K562 (cell line): ENCODE data around the gene UBA1. TPM values are rescaled to one million over a fixed set of nuclear protein-coding genes. Genes with fewer than 3 reads are reported as not detected.

Source experiments
- ATAC-seq: fragments of 200-7000 bp; cut with Tn5 transposase; 3 replicates; pipeline ENCODE4 v1.9.1; 2020; ENCODE audit warnings: moderate library complexity
- BruUV-seq: library from RNA; stranded (reverse); fragments of 400-500 nt; replicated peaks from 2 replicates; lab custom pipeline; 2021; lab: Mats Ljungman, UMichigan
- CTCF ChIA-PET: fragments of 300-600 bp; formaldehyde crosslinking; extraction: SDS; loops from one replicate; lab custom pipeline; 2021; ENCODE audit warnings: low intra/inter-chr PET ratio; lab: Yijun Ruan, JAX
- POLR2A ChIA-PET: fragments of 300-600, 350-650 bp; sonication (Branson Sonifier 250); formaldehyde crosslinking; extraction: SDS; loops from one replicate; lab custom pipeline; 2021; ENCODE audit warnings: antibody characterized with exemption, inconsistent platforms; lab: Yijun Ruan, JAX
- DNase-seq, 4 experiments: peaks; one replicate each; pipeline versions ENCODE4 v3.0.0 to v3.0.0-alpha.2; 2011 to 2018; ENCODE audit warnings: low spot score in 3 of 4, mixed read lengths in 3 of 4; ENCODE audit errors: extremely low read depth in 1 of 4
- FAIRE-seq: peaks from 2 replicates; lab custom pipeline; 2011; peaks lifted over from hg19 to GRCh38; lab: Jason Lieb, UNC
- H2AFZ ChIP-seq: 2 replicates; pipeline ENCODE4 v1.6.0; 2011; ENCODE audit warnings: low read depth, low read length, control low read depth, inconsistent platforms
- H3K27ac ChIP-seq: fragments of 200-600 bp; 3 replicates; pipeline ENCODE4 v1.8.0; 2011; ENCODE audit warnings: low read depth, mild to moderate bottlenecking, control low read depth, inconsistent platforms, low read length, moderate library complexity, mixed read lengths; ENCODE audit errors: extremely low read depth
- H3K27me3 ChIP-seq, 2 experiments: fragments of 300-600 bp in 1 of 2; 2 replicates in 1 of 2; 3 replicates in 1 of 2; pipeline versions ENCODE4 v1.6.0 to v1.8.0; 2011; ENCODE audit warnings: inconsistent platforms in 2 of 2, low read length in 2 of 2, mild to moderate bottlenecking in 1 of 2, mixed read lengths in 1 of 2, moderate library complexity in 1 of 2; ENCODE audit not compliant: control insufficient read depth in 2 of 2, insufficient read depth in 2 of 2
- H3K36me3 ChIP-seq: fragments of 300-600 bp; 3 replicates; pipeline ENCODE4 v1.8.0; 2011; ENCODE audit warnings: mild to moderate bottlenecking, low read length, inconsistent platforms; ENCODE audit not compliant: control insufficient read depth, insufficient read depth
- H3K4me1 ChIP-seq, 2 experiments: fragments of 200-600 bp in 1 of 2; replicated peaks in 1 of 2; 2 replicates in 1 of 2; 3 replicates in 1 of 2; pipeline versions ENCODE4 v1.5.1 to v1.8.0; 2011; ENCODE audit warnings: inconsistent platforms in 2 of 2, low read length in 2 of 2, mild to moderate bottlenecking in 1 of 2, mixed read lengths in 1 of 2, moderate library complexity in 1 of 2; ENCODE audit not compliant: control insufficient read depth in 2 of 2, insufficient read depth in 2 of 2
- H3K4me2 ChIP-seq: 2 replicates; pipeline ENCODE4 v1.6.1; 2011; ENCODE audit warnings: low read length, control low read depth, inconsistent platforms, mixed read lengths; ENCODE audit not compliant: insufficient read depth
- H3K4me3 ChIP-seq: fragments of 200-600 bp; sonication (generic), shearing (Covaris generic); 2 replicates; pipeline ENCODE4 v1.5.1; 2016; ENCODE audit warnings: control low read depth, inconsistent platforms
- H3K79me2 ChIP-seq: fragments of 200-600 bp; 3 replicates; pipeline ENCODE4 v1.8.0; 2011; ENCODE audit warnings: low read length, inconsistent platforms; ENCODE audit not compliant: control insufficient read depth, insufficient read depth
- H3K9ac ChIP-seq, 2 experiments: 2 replicates each; pipeline versions ENCODE4 v1.6.0 to v1.6.1; 2011; ENCODE audit warnings: low read depth in 2 of 2, low read length in 2 of 2, control low read depth in 1 of 2, inconsistent platforms in 1 of 2, mild to moderate bottlenecking in 1 of 2, mixed read lengths in 1 of 2; ENCODE audit not compliant: insufficient read depth in 1 of 2
- H3K9me1 ChIP-seq: one replicate; pipeline ENCODE4 v1.6.0; 2011; ENCODE audit warnings: inconsistent platforms, mild to moderate bottlenecking, low read length, moderate library complexity; ENCODE audit not compliant: control insufficient read depth, insufficient read depth
- H3K9me3 ChIP-seq: replicated peaks from 2 replicates; pipeline ENCODE4 v1.5.1; 2011; ENCODE audit warnings: low read depth, low read length, inconsistent platforms; ENCODE audit not compliant: control insufficient read depth, insufficient read depth
- H4K20me1 ChIP-seq: replicated peaks from 2 replicates; pipeline ENCODE4 v1.6.1; 2011; ENCODE audit warnings: low read length, inconsistent platforms, mixed read lengths; ENCODE audit not compliant: control insufficient read depth, insufficient read depth
- EHMT2 ChIP-seq: fragments of 450-650 bp; IDR thresholded peaks from 2 replicates; pipeline ENCODE4 v1.6.1; 2018; ENCODE audit warnings: antibody characterized with exemption
- ELF4 ChIP-seq: fragments of 450-650 bp; formaldehyde crosslinking; IDR thresholded peaks from 2 replicates; pipeline ENCODE4 v1.4.0; 2022; ENCODE audit warnings: missing genetic modification characterization
- ETV1 ChIP-seq: fragments of 450-650 bp; conservative IDR thresholded peaks from 2 replicates; pipeline ENCODE4 v1.6.1; 2016; ENCODE audit warnings: missing genetic modification characterization, control low read depth, low read depth, missing compliant biosample characterization
- FOXK2 ChIP-seq, 2 experiments: fragments of 450-650 bp; IDR thresholded peaks in 1 of 2; conservative IDR thresholded peaks in 1 of 2; 2 replicates each; pipeline ENCODE4 v1.6.1; 2016; ENCODE audit warnings: low read depth in 2 of 2, mild to moderate bottlenecking in 1 of 2
- HCFC1 ChIP-seq: IDR thresholded peaks from 2 replicates; pipeline ENCODE4 v1.6.1; 2012; ENCODE audit warnings: low read depth, low read length, improper control_type of control experiment
- MBD2 ChIP-seq: sonication (generic); IDR thresholded peaks from 2 replicates; pipeline ENCODE4 v1.6.1; 2016; ENCODE audit warnings: low read depth, borderline replicate concordance
- MIER1 ChIP-seq: fragments of 450-650 bp; IDR thresholded peaks from 2 replicates; pipeline ENCODE4 v1.6.1; 2016; ENCODE audit warnings: antibody characterized with exemption, mild to moderate bottlenecking, low read depth
- PHB2 ChIP-seq: fragments of 450-650 bp; IDR thresholded peaks from 2 replicates; pipeline ENCODE4 v1.6.1; 2017; ENCODE audit warnings: low read depth
- PRPF4 ChIP-seq: fragments of 200-400 bp; formaldehyde crosslinking; IDR thresholded peaks from one replicate; pipeline ENCODE4 v1.6.1; 2017; ENCODE audit warnings: low read length, low read depth, mild to moderate bottlenecking; ENCODE audit not compliant: insufficient read depth, poor library complexity, severe bottlenecking
- SMAD4 ChIP-seq: fragments of 250-450 bp; sonication (Bioruptor Pico); conservative IDR thresholded peaks from 2 replicates; pipeline ENCODE4 v1.8.0; 2021; ENCODE audit warnings: inconsistent platforms, mild to moderate bottlenecking, moderate library complexity
- SMARCB1 ChIP-seq: IDR thresholded peaks from 2 replicates; pipeline ENCODE4 v1.6.1; 2011; ENCODE audit warnings: improper control_type of control experiment, low read depth; ENCODE audit not compliant: insufficient read length
- U2AF2 ChIP-seq: fragments of 200-400 bp; formaldehyde crosslinking; optimal IDR thresholded peaks from 2 replicates; pipeline ENCODE3; 2017; ENCODE audit warnings: low read depth, mild to moderate bottlenecking, low read length
- ZNF77 ChIP-seq: fragments of 250-450 bp; sonication (Bioruptor Pico); IDR thresholded peaks from 2 replicates; pipeline ENCODE4 v1.5.0; 2020
- WGBS: fragments of 100-300 bp; shearing (Covaris generic); methylation state at CpG from one replicate; pipeline ENCODE4 v1.1.6; 2016; ENCODE audit warnings: low coverage, mixed read lengths; ENCODE audit not compliant: insufficient coverage; ENCODE audit errors: missing lambda C conversion rate; 5-methylcytosine and 5-hydroxymethylcytosine counted together
- in situ Hi-C: fragments of 300-500 bp; cut with MboI; formaldehyde crosslinking; loops from 4 replicates; pipeline ENCODE4 v1.15.0; 2018; ENCODE audit warnings: inconsistent platforms, mixed read lengths
- intact Hi-C: fragments of 100-400 bp; cut with micrococcal nuclease; formaldehyde crosslinking; loops from 2 replicates; pipeline ENCODE4 v1.14.2; 2022
- polyA plus RNA-seq, 8 experiments: library from polyadenylated mRNA; depleted of rRNA in 4 of 8; stranded (reverse) in 5 of 8; unstranded in 3 of 8; fragments of >200 nt; fragmentation: Nextera tagmentation in 2 of 8; fragmentation: Illumina TruSeq in 1 of 8; extraction: Ambion mirVana in 2 of 8; extraction: Trizol in 1 of 8; gene quantifications; 2 replicates each; pipeline versions ENCODE4 v1.2.1 to v1.2.3, GENCODE V29; 2011 to 2014; ENCODE audit warnings: inconsistent platforms in 1 of 8, missing spikeins in 1 of 8
- total RNA-seq, 7 experiments: library from RNA; depleted of rRNA in 6 of 7; stranded (reverse); fragments of >200 nt in 6 of 7; fragmentation: Illumina TruSeq in 2 of 7; extraction: Trizol in 2 of 7; gene quantifications; 2 replicates each; pipeline versions ENCODE4 v1.2.1 to v1.2.3, GENCODE V29; 2011 to 2021; ENCODE audit warnings: low replicate concordance in 1 of 7
- TF ChIP-seq, protein P1 (sequence below): sonication (generic); formaldehyde crosslinking; IDR thresholded peaks from 2 replicates; pipeline ENCODE4 v1.8.0; 2022; ENCODE audit warnings: mild to moderate bottlenecking, missing genetic modification reagents
- TF ChIP-seq, protein P2 (sequence below): fragments of 450-650 bp; formaldehyde crosslinking; IDR thresholded peaks from 2 replicates; pipeline ENCODE4 v1.4.0; 2020; ENCODE audit warnings: mild to moderate bottlenecking, moderate library complexity
- TF ChIP-seq, protein P3 (sequence below): fragments of 200-800 bp; sonication (Bioruptor generic); IDR thresholded peaks from 2 replicates; pipeline ENCODE4 v1.6.1; 2017; ENCODE audit warnings: missing genetic modification characterization, missing compliant biosample characterization

Gene UBA1
- total and polyA plus RNA-seq, 9 of the 15 experiments (the other 6 are each of a cell fraction or from before 2014, with no cell fraction given) = 32.0 to 174 (median 93.6) TPM

DNA sequence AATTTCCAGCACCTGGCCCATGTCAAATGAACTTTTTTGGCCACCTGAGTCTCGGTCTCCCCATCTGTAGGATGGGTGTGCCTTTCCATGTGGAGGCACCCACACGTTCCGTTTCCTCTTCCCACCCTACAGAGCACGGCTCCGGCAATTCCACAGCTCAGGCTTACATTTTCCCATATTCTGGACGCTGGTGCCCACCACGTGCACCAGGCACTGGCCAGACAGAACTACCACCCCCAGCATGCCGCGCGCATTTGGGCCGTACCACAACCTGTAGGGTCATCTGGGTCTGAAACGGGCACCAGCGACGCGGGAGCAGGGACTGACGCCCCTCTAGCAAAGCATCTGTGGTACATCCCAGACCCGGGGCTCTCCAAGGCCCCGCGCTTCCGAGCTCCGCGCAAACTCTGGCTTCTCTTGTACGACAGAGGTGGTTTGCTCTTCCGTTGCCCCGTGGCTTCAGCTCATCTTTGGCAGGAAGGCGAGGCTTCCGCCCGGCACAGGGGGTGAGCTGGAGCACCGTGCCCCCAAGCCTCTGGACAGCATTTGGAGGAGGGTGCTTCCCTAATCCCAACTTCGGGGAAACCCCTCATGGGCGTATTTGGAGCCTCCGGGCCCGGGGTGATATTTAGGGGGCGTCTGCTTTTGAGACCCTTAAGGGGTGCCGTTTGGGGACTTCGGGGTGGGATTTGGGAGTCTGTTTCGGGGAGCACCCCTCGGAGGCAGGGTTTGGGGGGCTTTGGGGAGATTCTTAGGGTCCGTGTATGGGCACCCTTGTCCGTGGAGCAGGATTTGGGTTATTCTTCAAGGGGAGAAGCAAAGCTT is 3.0 kb upstream of the UBA1 start:
- POLR2A ChIA-PET = interaction anchor here (0.6 to 1.3 kb wide), 5 partner anchors 16 to 323 kb away, joined by 3 to 4 read pairs (median 3); no protein-coding TSS in a partner anchor
- Histone ChIP-seq H4K20me1 (0 out of 2 replicates have a peak, but pooled peaks cover 4% of the 10 kb centered on the region), H3K9me1 (no peaks in the 10 kb centered on the region), H3K36me3 (peaks cover 21% of the 10 kb centered on the region; the same call in 1 of the 3 replicates), H3K4me3 (peak overlapping the region; percentile 48), H2AFZ (peak overlapping the region; percentile 81), H3K4me1 (peaks cover 4 to 25% of the 10 kb centered on the region in 2 experiments; a peak in 4 of 5 replicates), H3K9ac (peak overlapping the region; percentile 40 to 89), H3K27ac (peak overlapping the region; percentile 38; the same call in 2 of the 3 replicates), H3K27me3 (no peaks in the 10 kb centered on the region), H3K9me3 (no peaks in the 10 kb centered on the region), H3K79me2 (peaks cover 24% of the 10 kb centered on the region), H3K4me2 (peak overlapping the region; percentile 50)
- peak; percentile 77 to 84 (median 79) for DNase-seq
- peak; percentile 77 for ATAC-seq
- intact Hi-C loops = loop anchor here (5.0 to 10.0 kb wide), 2 partner anchors 554 to 837 kb away; no protein-coding TSS in a partner anchor
- WGBS = 25% methylated on average over 23 of the region's 40 CpGs
- no TSS peak for BruUV-seq
- CTCF ChIA-PET = interaction anchor here (0.5 to 0.6 kb wide), 3 partner anchors 234 to 333 kb away, joined by 3 to 4 read pairs (median 3); no protein-coding TSS in a partner anchor
- FAIRE-seq = peak; percentile 65
- in situ Hi-C loops = loop anchor here (10.0 kb wide), 2 partner anchors 194 to 334 kb away; no protein-coding TSS in a partner anchor
- TF ChIP-seq PRPF4 = no peak
- no peak for TF ChIP-seq ELF4 (CRISPR knock-in tag)
- TF ChIP-seq, protein P1, sequence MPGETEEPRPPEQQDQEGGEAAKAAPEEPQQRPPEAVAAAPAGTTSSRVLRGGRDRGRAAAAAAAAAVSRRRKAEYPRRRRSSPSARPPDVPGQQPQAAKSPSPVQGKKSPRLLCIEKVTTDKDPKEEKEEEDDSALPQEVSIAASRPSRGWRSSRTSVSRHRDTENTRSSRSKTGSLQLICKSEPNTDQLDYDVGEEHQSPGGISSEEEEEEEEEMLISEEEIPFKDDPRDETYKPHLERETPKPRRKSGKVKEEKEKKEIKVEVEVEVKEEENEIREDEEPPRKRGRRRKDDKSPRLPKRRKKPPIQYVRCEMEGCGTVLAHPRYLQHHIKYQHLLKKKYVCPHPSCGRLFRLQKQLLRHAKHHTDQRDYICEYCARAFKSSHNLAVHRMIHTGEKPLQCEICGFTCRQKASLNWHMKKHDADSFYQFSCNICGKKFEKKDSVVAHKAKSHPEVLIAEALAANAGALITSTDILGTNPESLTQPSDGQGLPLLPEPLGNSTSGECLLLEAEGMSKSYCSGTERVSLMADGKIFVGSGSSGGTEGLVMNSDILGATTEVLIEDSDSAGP (CRISPR knock-in tag) = no peak
- TF ChIP-seq MIER1 = no peak
- no peak for TF ChIP-seq PHB2
- TF ChIP-seq FOXK2 (conservative IDR thresholded peaks at IDR 0.05 in 1 of 2, IDR thresholded peaks at IDR 0.05 in 1 of 2; ENCODE audit: low read depth in 2 of 2) = peak in 1 of 2 experiments; percentile 98; a peak in 2 of 4 replicates
- no peak for TF ChIP-seq EHMT2
- no peak for TF ChIP-seq ZNF77 (CRISPR knock-in tag)
- no peak for TF ChIP-seq SMARCB1
- TF ChIP-seq U2AF2 = no peak
- TF ChIP-seq HCFC1 = peak; percentile 89
- TF ChIP-seq, protein P2, sequence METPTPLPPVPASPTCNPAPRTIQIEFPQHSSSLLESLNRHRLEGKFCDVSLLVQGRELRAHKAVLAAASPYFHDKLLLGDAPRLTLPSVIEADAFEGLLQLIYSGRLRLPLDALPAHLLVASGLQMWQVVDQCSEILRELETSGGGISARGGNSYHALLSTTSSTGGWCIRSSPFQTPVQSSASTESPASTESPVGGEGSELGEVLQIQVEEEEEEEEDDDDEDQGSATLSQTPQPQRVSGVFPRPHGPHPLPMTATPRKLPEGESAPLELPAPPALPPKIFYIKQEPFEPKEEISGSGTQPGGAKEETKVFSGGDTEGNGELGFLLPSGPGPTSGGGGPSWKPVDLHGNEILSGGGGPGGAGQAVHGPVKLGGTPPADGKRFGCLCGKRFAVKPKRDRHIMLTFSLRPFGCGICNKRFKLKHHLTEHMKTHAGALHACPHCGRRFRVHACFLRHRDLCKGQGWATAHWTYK = no peak
- TF ChIP-seq, protein P3, sequence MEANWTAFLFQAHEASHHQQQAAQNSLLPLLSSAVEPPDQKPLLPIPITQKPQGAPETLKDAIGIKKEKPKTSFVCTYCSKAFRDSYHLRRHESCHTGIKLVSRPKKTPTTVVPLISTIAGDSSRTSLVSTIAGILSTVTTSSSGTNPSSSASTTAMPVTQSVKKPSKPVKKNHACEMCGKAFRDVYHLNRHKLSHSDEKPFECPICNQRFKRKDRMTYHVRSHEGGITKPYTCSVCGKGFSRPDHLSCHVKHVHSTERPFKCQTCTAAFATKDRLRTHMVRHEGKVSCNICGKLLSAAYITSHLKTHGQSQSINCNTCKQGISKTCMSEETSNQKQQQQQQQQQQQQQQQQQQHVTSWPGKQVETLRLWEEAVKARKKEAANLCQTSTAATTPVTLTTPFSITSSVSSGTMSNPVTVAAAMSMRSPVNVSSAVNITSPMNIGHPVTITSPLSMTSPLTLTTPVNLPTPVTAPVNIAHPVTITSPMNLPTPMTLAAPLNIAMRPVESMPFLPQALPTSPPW (CRISPR knock-in tag) = no peak
- TF ChIP-seq ETV1 = no peak
- no peak for TF ChIP-seq SMAD4 (CRISPR knock-in tag)
- peak; percentile 95 for TF ChIP-seq MBD2
